ENCODE data around the gene SMARCC1.
A peak's percentile ranks its signal among the peaks of the same experiment; 100 is the strongest.
"Not testable (repeated sequence)": the region's sequence is repeated elsewhere in the genome, so short reads cannot be mapped to it uniquely, and the experiment has no call there.

Gene SMARCC1

GRCh38 chr3:47781685-47782445 is at the start of gene SMARCC1:
Gene SMARCC1 (minus strand): TSS chr3:47781893. CDS start chr3:47781797, 96 bp downstream.
- peak; percentile 89 to 90 for DNase-seq (ENCODE audit: low read depth in 2 of 2)

- not testable (repeated sequence) for DNase-seq (ENCODE audit: low read depth in 2 of 2)
These were observed 47.8 kb upstream of the SMARCC1 start for GRCh38 chr3:47829482-47829881.

GRCh38 chr3:47825590-47825989 is 43.9 kb upstream of the SMARCC1 start:
- DNase-seq (ENCODE audit: low read depth in 2 of 2): no peak

GRCh38 chr3:47824541-47825473 is 43.1 kb upstream of the SMARCC1 start:
- peak; percentile 52 to 59 for DNase-seq (ENCODE audit: low read depth in 2 of 2)

- DNase-seq (ENCODE audit: low read depth in 2 of 2): no peak
These were observed 35.9 kb upstream of the SMARCC1 start for GRCh38 chr3:47817609-47818008.

GRCh38 chr3:47813551-47814177 is 32.0 kb upstream of the SMARCC1 start:
- no peak for DNase-seq (ENCODE audit: low read depth in 2 of 2)

- DNase-seq (ENCODE audit: low read depth in 2 of 2): no peak
These were observed 22.9 kb upstream of the SMARCC1 start for GRCh38 chr3:47804577-47804976.

GRCh38 chr3:47803480-47804025 is 21.9 kb upstream of the SMARCC1 start:
- no peak for DNase-seq (ENCODE audit: low read depth in 2 of 2)

- peak; percentile 53 to 70 for DNase-seq (ENCODE audit: low read depth in 2 of 2)
These were observed 21.2 kb upstream of the SMARCC1 start, which contains the start of gene DHX30 for GRCh38 chr3:47802734-47803479. Gene DHX30 (plus strand): TSS chr3:47803138. CDS start chr3:47810684, 7,546 bp downstream.

- no peak for DNase-seq (ENCODE audit: low read depth in 2 of 2)
These were observed 18.0 kb upstream of the SMARCC1 start for GRCh38 chr3:47799733-47800132.

- no peak for DNase-seq (ENCODE audit: low read depth in 2 of 2)
These were observed 12.9 kb upstream of the SMARCC1 start for GRCh38 chr3:47794544-47794943.

- no peak for DNase-seq (ENCODE audit: low read depth in 2 of 2)
These were observed 11.0 kb upstream of the SMARCC1 start for GRCh38 chr3:47792699-47793098.

- DNase-seq (ENCODE audit: low read depth in 2 of 2): no peak
These were observed 9.6 kb upstream of the SMARCC1 start for GRCh38 chr3:47791193-47791855.

GRCh38 chr3:47783673-47784072 is 2.0 kb upstream of the SMARCC1 start:
- no peak for DNase-seq (ENCODE audit: low read depth in 2 of 2)

- DNase-seq (ENCODE audit: low read depth in 2 of 2): no peak
These were observed 984 bp upstream of the SMARCC1 start for GRCh38 chr3:47782446-47783308.

GRCh38 chr3:47780741-47781684 is 680 bp downstream of the SMARCC1 start:
- DNase-seq (ENCODE audit: low read depth in 2 of 2): peak in 1 of 2 donors; percentile 52

- DNase-seq (ENCODE audit: low read depth in 2 of 2): no peak
These were observed 2.9 kb downstream of the SMARCC1 start for GRCh38 chr3:47778746-47779145.

- no peak for DNase-seq (ENCODE audit: low read depth in 2 of 2)
These were observed 8.9 kb downstream of the SMARCC1 start for GRCh38 chr3:47772788-47773187.
